Measurements from ENCODE around the gene ENTHD1. TPM values are rescaled to one million over a fixed set of nuclear protein-coding genes. Genes with fewer than 3 reads are reported as not detected.

ENTHD1 gene
- total and polyA plus RNA-seq, 2 of the 8 experiments (the other 6 are each of a cell fraction or from before 2014, with no cell fraction given), result not detected

Small RNA genes lying within 50 kb of the gene (small RNA-seq; reads per million reads assigned to genes)
- gene RN7SKP210 (ENCODE audit: insufficient read depth), result not detected

Other genes starting within 250 kb of the ENTHD1 start
- not detected in 2 replicates for gene GRAP2, start 7.3 kb upstream of the ENTHD1 start, total RNA-seq (2021; fragmentation: NEBNext Ultra II Directional; extraction: Animal tissue kit (Norgen Biotek cat#: 25700))
- 0.08 and 0.19 TPM in 2 replicates for gene GRAP2, start 7.3 kb upstream of the ENTHD1 start, polyA plus RNA-seq (2011; rRNA removed)
- gene TMA7B, start 66.6 kb upstream of the ENTHD1 start, total RNA-seq (2021; fragmentation: NEBNext Ultra II Directional; extraction: Animal tissue kit (Norgen Biotek cat#: 25700)), result not detected in 2 replicates
- gene TMA7B, start 66.6 kb upstream of the ENTHD1 start, polyA plus RNA-seq (2011; rRNA removed), result not detected in 2 replicates
- 18.9 and 20.9 TPM in 2 replicates for gene FAM83F, start 101.2 kb upstream of the ENTHD1 start, total RNA-seq (2021; fragmentation: NEBNext Ultra II Directional; extraction: Animal tissue kit (Norgen Biotek cat#: 25700))
- 8.6 and 10.8 TPM in 2 replicates for gene FAM83F, start 101.2 kb upstream of the ENTHD1 start, polyA plus RNA-seq (2011; rRNA removed)

Data from H1 (cell line).